Endodermal cell (in vitro differentiated cells): Measurements from ENCODE around the gene MYO16. TPM values are rescaled to one million over a fixed set of nuclear protein-coding genes. Genes with fewer than 3 reads are reported as not detected.

ENCODE experiments used
- DNase-seq: peaks from one replicate; pipeline ENCODE4 v3.0.0-alpha.2; 2017
- H3K27ac ChIP-seq: 2 replicates; pipeline ENCODE4 v1.5.1; 2013; ENCODE audit warnings: mild to moderate bottlenecking, low read depth, low read length, moderate library complexity
- H3K27me3 ChIP-seq: 2 replicates; pipeline ENCODE4 v1.6.1; 2013; ENCODE audit warnings: mild to moderate bottlenecking, low read length, moderate library complexity; ENCODE audit not compliant: insufficient read depth, control insufficient read depth, poor library complexity, severe bottlenecking
- H3K36me3 ChIP-seq: 2 replicates; pipeline ENCODE4 v1.7.0; 2013; ENCODE audit warnings: mild to moderate bottlenecking, low read length, moderate library complexity; ENCODE audit not compliant: control insufficient read depth, insufficient read depth
- H3K4me1 ChIP-seq: one replicate; pipeline ENCODE4 v1.7.0; 2013; ENCODE audit warnings: low read length; ENCODE audit not compliant: control insufficient read depth, insufficient read depth
- H3K4me3 ChIP-seq: 2 replicates; pipeline ENCODE4 v1.5.1; 2013; ENCODE audit warnings: mild to moderate bottlenecking, low read length, moderate library complexity
- H3K9ac ChIP-seq: 2 replicates; pipeline ENCODE4 v1.6.1; 2013; ENCODE audit warnings: mild to moderate bottlenecking, low read length, moderate library complexity; ENCODE audit not compliant: poor library complexity, severe bottlenecking; ENCODE audit errors: extremely low read depth
- H3K9me3 ChIP-seq: 2 replicates; pipeline ENCODE4 v1.6.1; 2013; ENCODE audit warnings: mild to moderate bottlenecking, low read length, moderate library complexity; ENCODE audit not compliant: control insufficient read depth
- H3K27ac Mint-ChIP-seq: 2 replicates; pipeline ENCODE4 v1.8.0; 2020; ENCODE audit warnings: mixed read lengths
- H3K27me3 Mint-ChIP-seq: 2 replicates; pipeline ENCODE4 v1.8.0; 2021; ENCODE audit warnings: mild to moderate bottlenecking, mixed read lengths; ENCODE audit not compliant: insufficient read depth
- H3K36me3 Mint-ChIP-seq: 2 replicates; pipeline ENCODE4 v1.8.0; 2020; ENCODE audit warnings: low read depth, mixed read lengths
- H3K4me1 Mint-ChIP-seq: 2 replicates; pipeline ENCODE4 v1.8.0; 2020; ENCODE audit warnings: mixed read lengths
- H3K4me3 Mint-ChIP-seq: 2 replicates; pipeline ENCODE4 v1.8.0; 2020; ENCODE audit warnings: mild to moderate bottlenecking, moderate library complexity, mixed read lengths
- H3K9me3 Mint-ChIP-seq: 2 replicates; pipeline ENCODE4 v1.8.0; 2020; ENCODE audit warnings: mild to moderate bottlenecking, mixed read lengths
- CTCF ChIP-seq: fragments of 200-600 bp; sonication (generic); conservative IDR thresholded peaks from 2 replicates; pipeline ENCODE4 v1.5.0; 2021; ENCODE audit warnings: antibody characterized with exemption, mild to moderate bottlenecking
- WGBS, 2 experiments: methylation state at CpG; one replicate each; pipeline versions ENCODE4 v1.1.5 to v1.1.7; 2013; ENCODE audit warnings: missing lambda C conversion rate in 2 of 2, mixed read lengths in 1 of 2; ENCODE audit not compliant: insufficient coverage in 1 of 2, insufficient read length in 1 of 2; 5-methylcytosine and 5-hydroxymethylcytosine counted together
- total RNA-seq, 2 donors: library from RNA; stranded (reverse); fragmentation: NEBNext Ultra II Directional in 1 of 2; extraction: Animal tissue kit (Norgen Biotek cat#: 25700) in 1 of 2; gene quantifications; 2 replicates in 1 of 2; 3 replicates in 1 of 2; pipeline ENCODE4 v1.2.1, GENCODE V29; 2021

Gene MYO16
- total RNA-seq, 2 donors from 2014 or later = 0.70 to 1.2 TPM

- Histone ChIP-seq H3K36me3 (no peaks in the 10 kb centered on the region), H3K9me3 (no peaks in the 10 kb centered on the region), H3K4me3 (no peak overlapping the region), H3K4me1 (peaks cover 12% of the 10 kb centered on the region), H3K27ac (no peak overlapping the region), H3K27me3 (peaks cover 34% of the 10 kb centered on the region), H3K9ac (no peak overlapping the region)
- Mint-ChIP-seq H3K27me3 (peaks cover 45% of the 10 kb centered on the region), H3K4me3 (no peak overlapping the region), H3K36me3 (no peaks in the 10 kb centered on the region), H3K4me1 (peaks cover 23% of the 10 kb centered on the region), H3K27ac (no peak overlapping the region), H3K9me3 (no peaks in the 10 kb centered on the region)
- DNase-seq = peak; percentile 71
- 13 to 22% methylated on average over 3 of the region's 3 CpGs for WGBS, 2 experiments
- TF ChIP-seq CTCF = no peak
Observed at GRCh38 chr13:108594153-108594552, 35.3 kb upstream of the MYO16 start.

- peak overlapping the region; percentile 54 for H3K4me3 ChIP-seq
- Mint-ChIP-seq H3K36me3 (no peaks in the 10 kb centered on the region), H3K27me3 (peaks cover 45% of the 10 kb centered on the region), H3K9me3 (no peaks in the 10 kb centered on the region), H3K4me1 (peaks cover 23% of the 10 kb centered on the region), H3K4me3 (peak overlapping the region; percentile 25), H3K27ac (no peak overlapping the region)
- H3K4me1 ChIP-seq = peaks cover 12% of the 10 kb centered on the region
- H3K9me3 ChIP-seq = no peaks in the 10 kb centered on the region
- H3K9ac ChIP-seq = no peak overlapping the region
- peaks cover 34% of the 10 kb centered on the region for H3K27me3 ChIP-seq
- no peaks in the 10 kb centered on the region for H3K36me3 ChIP-seq
- WGBS, 2 experiments = 62% methylated on average over 13 of the region's 13 CpGs; no CpG with 5 or more reads in 1 of the 2 experiments
- DNase-seq = peak; percentile 64
- no peak for TF ChIP-seq CTCF
- H3K27ac ChIP-seq = no peak overlapping the region
Observed at GRCh38 chr13:108595436-108596274, 33.8 kb upstream of the MYO16 start.

- Histone ChIP-seq H3K9ac (no peak overlapping the region), H3K36me3 (no peaks in the 10 kb centered on the region), H3K4me3 (no peak overlapping the region), H3K4me1 (peaks cover 12% of the 10 kb centered on the region), H3K27me3 (peaks cover 29% of the 10 kb centered on the region), H3K9me3 (peaks cover 5% of the 10 kb centered on the region), H3K27ac (no peak overlapping the region)
- Mint-ChIP-seq H3K36me3 (no peaks in the 10 kb centered on the region), H3K27ac (no peak overlapping the region), H3K4me3 (no peak overlapping the region), H3K27me3 (peaks cover 38% of the 10 kb centered on the region), H3K9me3 (peaks cover 9% of the 10 kb centered on the region), H3K4me1 (peaks cover 23% of the 10 kb centered on the region)
- DNase-seq = no peak
- TF ChIP-seq CTCF = no peak
- WGBS, 2 experiments = 71 to 88% methylated on average over 4 to 5 of the region's 5 CpGs
Observed at GRCh38 chr13:108597943-108598342, 31.5 kb upstream of the MYO16 start.
